HepG2 (cell line): Measurements from ENCODE around the gene ZNF254.

ENCODE experiments used
- BRCA1 ChIP-seq: sonication (generic); formaldehyde crosslinking; IDR thresholded peaks from 2 replicates; pipeline ENCODE4 v1.4.0; 2020; ENCODE audit warnings: missing genetic modification reagents
- CREB1 ChIP-seq, 2 experiments: fragments of 450-650 bp in 1 of 2; IDR thresholded peaks; 2 replicates each; pipeline ENCODE4 v1.6.1; 2016 to 2017; ENCODE audit warnings: control low read depth in 1 of 2, mild to moderate bottlenecking in 1 of 2, missing compliant biosample characterization in 1 of 2, missing genetic modification characterization in 1 of 2
- CTCF ChIP-seq: sonication (generic); formaldehyde crosslinking; IDR thresholded peaks from 2 replicates; pipeline ENCODE4 v1.5.0; 2020; ENCODE audit warnings: mild to moderate bottlenecking, missing genetic modification reagents, moderate library complexity
- FOXA1 ChIP-seq, 2 experiments: fragments of 450-650 bp in 1 of 2; sonication (generic) in 1 of 2; formaldehyde crosslinking in 1 of 2; IDR thresholded peaks; 2 replicates each; pipeline versions ENCODE4 v1.4.0 to v1.6.1; 2016 to 2020; ENCODE audit warnings: missing genetic modification reagents in 1 of 2
- JARID2 ChIP-seq: sonication (generic); formaldehyde crosslinking; IDR thresholded peaks from 2 replicates; pipeline ENCODE4 v1.8.1; 2023; ENCODE audit warnings: missing genetic modification reagents, inconsistent platforms; ENCODE audit not compliant: insufficient replicate concordance
- NR3C1 ChIP-seq: sonication (generic); formaldehyde crosslinking; IDR thresholded peaks from 2 replicates; pipeline ENCODE4 v1.4.0; 2020; ENCODE audit warnings: missing genetic modification reagents
- POLR2A ChIP-seq, 2 experiments: IDR thresholded peaks; 2 replicates each; pipeline ENCODE4 v1.6.1; 2011; ENCODE audit warnings: low read depth in 2 of 2, low read length in 2 of 2, mild to moderate bottlenecking in 1 of 2, moderate library complexity in 1 of 2; ENCODE audit not compliant: insufficient read depth in 1 of 2
- SRF ChIP-seq: IDR thresholded peaks from 2 replicates; pipeline ENCODE4 v1.6.1; 2011; ENCODE audit warnings: mild to moderate bottlenecking, low read depth, low read length, moderate library complexity
- YY1 ChIP-seq: IDR thresholded peaks from 2 replicates; pipeline ENCODE4 v1.6.1; 2011; ENCODE audit warnings: low read length, low read depth, moderate library complexity, mild to moderate bottlenecking; ENCODE audit not compliant: insufficient read depth, insufficient replicate concordance
- ZBTB40 ChIP-seq, 2 experiments: fragments of 450-650 bp in 1 of 2; sonication (generic) in 1 of 2; formaldehyde crosslinking in 1 of 2; IDR thresholded peaks; 2 replicates each; pipeline versions ENCODE4 v1.6.1 to v1.8.0; 2016 to 2022; ENCODE audit warnings: antibody characterized with exemption in 1 of 2, mild to moderate bottlenecking in 1 of 2, missing genetic modification reagents in 1 of 2
- ZKSCAN1 ChIP-seq: fragments of 150-350 bp; IDR thresholded peaks from 2 replicates; pipeline ENCODE4 v1.6.1; 2014; ENCODE audit warnings: low read length
- ZNF143 ChIP-seq: sonication (generic); formaldehyde crosslinking; IDR thresholded peaks from 2 replicates; pipeline ENCODE4 v1.4.0; 2020; ENCODE audit warnings: missing genetic modification reagents
- ZNF337 ChIP-seq: sonication (generic); formaldehyde crosslinking; IDR thresholded peaks from 2 replicates; pipeline ENCODE4 v1.5.1; 2020; ENCODE audit warnings: missing genetic modification reagents, low read depth, mild to moderate bottlenecking, borderline replicate concordance
- ZNF512 ChIP-seq: sonication (generic); formaldehyde crosslinking; IDR thresholded peaks from 2 replicates; pipeline ENCODE4 v1.4.0; 2020; ENCODE audit warnings: mild to moderate bottlenecking, missing genetic modification reagents

- TF ChIP-seq ZBTB40 (IDR thresholded peaks at IDR 0.05) = no peak
- no peak for TF ChIP-seq ZBTB40 (CRISPR knock-in tag; IDR thresholded peaks at IDR 0.05)
- no peak for TF ChIP-seq CTCF (CRISPR knock-in tag)
- no peak for TF ChIP-seq JARID2 (CRISPR knock-in tag)
- TF ChIP-seq ZKSCAN1 = no peak
- TF ChIP-seq ZNF143 (CRISPR knock-in tag) = no peak
- no peak for TF ChIP-seq ZNF512
- no peak for TF ChIP-seq NR3C1
- no peak for TF ChIP-seq YY1
- TF ChIP-seq CREB1 (IDR thresholded peaks at IDR 0.05) = no peak
- no peak for TF ChIP-seq CREB1 (CRISPR knock-in tag; IDR thresholded peaks at IDR 0.05)
- TF ChIP-seq POLR2A (IDR thresholded peaks at IDR 0.05; ENCODE audit: insufficient read depth in 1 of 2, low read depth in 2 of 2, low read length in 2 of 2) = no peak
- no peak for TF ChIP-seq ZNF337 (CRISPR knock-in tag)
- TF ChIP-seq BRCA1 (CRISPR knock-in tag) = no peak
- no peak for TF ChIP-seq FOXA1 (IDR thresholded peaks at IDR 0.05)
- TF ChIP-seq FOXA1 (CRISPR knock-in tag; IDR thresholded peaks at IDR 0.05) = no peak
- no peak for TF ChIP-seq SRF
Observed at GRCh38 chr19:24166055-24166454, 79.1 kb downstream of the ZNF254 start.
